GM12875 (cell line): ENCODE results near the gene SLC25A10.

Experiments
- H3K4me3 ChIP-seq: one replicate; pipeline ENCODE4 v1.5.1; 2011; ENCODE audit warnings: low read depth, low read length, control low read depth
- TF ChIP-seq, protein P1 (sequence below): IDR thresholded peaks from 2 replicates; pipeline ENCODE4 v1.5.1; 2011; ENCODE audit warnings: low read depth, mild to moderate bottlenecking, control low read depth, inconsistent platforms, low read length, moderate library complexity, borderline replicate concordance; ENCODE audit not compliant: insufficient read depth

The SLC25A10 gene

GRCh38 chr17:81706757-81707624, 5.1 kb upstream of the SLC25A10 start:
- no peak overlapping the region for H3K4me3 ChIP-seq

GRCh38 chr17:81707725-81708646, 4.1 kb upstream of the SLC25A10 start:
- no peak overlapping the region for H3K4me3 ChIP-seq
- TF ChIP-seq, protein P1, sequence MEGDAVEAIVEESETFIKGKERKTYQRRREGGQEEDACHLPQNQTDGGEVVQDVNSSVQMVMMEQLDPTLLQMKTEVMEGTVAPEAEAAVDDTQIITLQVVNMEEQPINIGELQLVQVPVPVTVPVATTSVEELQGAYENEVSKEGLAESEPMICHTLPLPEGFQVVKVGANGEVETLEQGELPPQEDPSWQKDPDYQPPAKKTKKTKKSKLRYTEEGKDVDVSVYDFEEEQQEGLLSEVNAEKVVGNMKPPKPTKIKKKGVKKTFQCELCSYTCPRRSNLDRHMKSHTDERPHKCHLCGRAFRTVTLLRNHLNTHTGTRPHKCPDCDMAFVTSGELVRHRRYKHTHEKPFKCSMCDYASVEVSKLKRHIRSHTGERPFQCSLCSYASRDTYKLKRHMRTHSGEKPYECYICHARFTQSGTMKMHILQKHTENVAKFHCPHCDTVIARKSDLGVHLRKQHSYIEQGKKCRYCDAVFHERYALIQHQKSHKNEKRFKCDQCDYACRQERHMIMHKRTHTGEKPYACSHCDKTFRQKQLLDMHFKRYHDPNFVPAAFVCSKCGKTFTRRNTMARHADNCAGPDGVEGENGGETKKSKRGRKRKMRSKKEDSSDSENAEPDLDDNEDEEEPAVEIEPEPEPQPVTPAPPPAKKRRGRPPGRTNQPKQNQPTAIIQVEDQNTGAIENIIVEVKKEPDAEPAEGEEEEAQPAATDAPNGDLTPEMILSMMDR: no peak

More at GRCh38 chr17:81706757-81707624, 5.1 kb upstream of the SLC25A10 start:
- TF ChIP-seq, protein P1: 0 out of 2 replicates have a peak, but pooled peaks have one; percentile 12

DNA sequence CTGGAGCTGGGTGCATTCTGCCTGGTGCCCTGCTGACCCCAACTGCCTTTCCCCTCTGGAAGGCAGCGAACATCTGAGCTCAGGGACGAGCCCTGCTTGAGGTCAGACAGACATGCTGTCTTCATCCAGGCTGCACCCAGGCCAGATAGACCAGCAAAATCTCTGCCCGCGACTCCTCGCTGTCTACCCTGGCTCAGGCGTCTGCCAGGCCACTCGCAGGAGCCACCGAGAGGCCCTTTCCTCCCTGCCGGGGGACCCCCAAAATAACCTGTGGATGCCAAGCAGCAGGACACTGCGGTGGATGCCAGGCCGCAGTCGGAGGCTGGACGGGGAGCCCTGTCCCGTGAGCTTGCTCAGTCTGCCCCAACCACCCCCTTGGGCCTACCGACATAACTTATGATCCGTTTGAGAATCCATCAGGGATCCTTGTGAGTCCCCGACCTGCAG, 3.3 kb upstream of the SLC25A10 start:
- no peak overlapping the region for H3K4me3 ChIP-seq
- TF ChIP-seq, protein P1: no peak

GRCh38 chr17:81710514-81711308, 1.4 kb upstream of the SLC25A10 start:
- no peak overlapping the region for H3K4me3 ChIP-seq
- TF ChIP-seq, protein P1: no peak

DNA sequence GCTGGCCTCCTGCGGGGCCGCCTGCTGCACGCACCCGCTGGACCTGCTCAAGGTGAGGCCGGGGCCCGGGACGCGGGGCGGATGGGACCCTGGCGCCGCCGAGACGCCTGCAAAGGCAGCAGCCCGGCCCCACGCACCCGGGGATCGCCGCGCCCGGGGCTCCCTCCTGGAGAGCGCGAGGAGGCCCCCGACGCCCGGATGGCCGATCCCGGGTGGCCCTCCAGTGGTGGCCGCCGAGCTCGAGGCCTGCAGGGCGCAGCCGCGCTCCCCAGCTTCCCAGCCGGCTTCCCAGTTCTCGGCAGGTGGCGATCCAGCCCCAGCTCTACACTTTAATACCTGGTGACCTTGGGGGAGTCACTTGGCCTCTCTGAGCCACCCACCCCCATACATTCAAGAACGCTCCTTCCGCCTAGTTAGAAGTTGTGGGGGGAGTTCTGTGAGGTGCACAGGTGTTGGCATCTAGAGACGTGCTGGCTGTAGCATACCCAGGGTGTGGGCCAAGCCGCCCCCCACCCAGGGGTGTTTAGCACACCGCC, 452 bp downstream of the SLC25A10 start:
- peak overlapping the region; percentile 72 for H3K4me3 ChIP-seq
- TF ChIP-seq, protein P1: 0 out of 2 replicates have a peak, but pooled peaks have one; percentile 24

- peak overlapping the region; percentile 72 for H3K4me3 ChIP-seq
- TF ChIP-seq, protein P1: no peak
Measured at GRCh38 chr17:81713004-81713555, 996 bp downstream of the SLC25A10 start.
